ENCODE data around the gene RPL41. TPM values are rescaled to one million over a fixed set of nuclear protein-coding genes. Genes with fewer than 3 reads are reported as not detected.

RPL41 gene
- total and polyA plus RNA-seq, 9 of the 15 experiments (the other 6 are each of a cell fraction or from before 2014, with no cell fraction given), result 3,403 to 11,276 (median 5,604) TPM

DNA sequence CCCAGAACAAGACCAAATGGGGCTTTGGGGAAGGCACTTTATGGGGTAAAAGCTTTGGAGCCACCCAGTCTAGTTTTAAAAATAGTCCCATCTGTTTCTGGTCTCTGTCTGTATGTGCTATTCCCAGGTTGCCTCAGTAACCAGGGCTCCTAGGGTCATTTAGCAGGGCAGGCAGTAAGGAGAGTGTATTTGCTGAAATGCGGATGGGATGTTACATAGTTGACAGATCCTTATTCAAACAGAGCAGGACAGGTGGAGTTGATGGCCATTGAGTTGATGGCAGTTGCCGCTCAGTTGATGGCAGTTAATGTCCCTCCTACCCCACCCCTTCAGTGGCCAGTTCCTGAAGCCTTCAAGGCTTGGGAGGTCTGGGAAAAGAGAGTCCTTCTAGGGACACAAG is 6.2 kb downstream of the RPL41 start (continued):
- TF ChIP-seq, protein P1, sequence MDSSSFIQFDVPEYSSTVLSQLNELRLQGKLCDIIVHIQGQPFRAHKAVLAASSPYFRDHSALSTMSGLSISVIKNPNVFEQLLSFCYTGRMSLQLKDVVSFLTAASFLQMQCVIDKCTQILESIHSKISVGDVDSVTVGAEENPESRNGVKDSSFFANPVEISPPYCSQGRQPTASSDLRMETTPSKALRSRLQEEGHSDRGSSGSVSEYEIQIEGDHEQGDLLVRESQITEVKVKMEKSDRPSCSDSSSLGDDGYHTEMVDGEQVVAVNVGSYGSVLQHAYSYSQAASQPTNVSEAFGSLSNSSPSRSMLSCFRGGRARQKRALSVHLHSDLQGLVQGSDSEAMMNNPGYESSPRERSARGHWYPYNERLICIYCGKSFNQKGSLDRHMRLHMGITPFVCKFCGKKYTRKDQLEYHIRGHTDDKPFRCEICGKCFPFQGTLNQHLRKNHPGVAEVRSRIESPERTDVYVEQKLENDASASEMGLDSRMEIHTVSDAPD (CRISPR knock-in tag; IDR thresholded peaks at IDR 0.05), result no peak

DNA sequence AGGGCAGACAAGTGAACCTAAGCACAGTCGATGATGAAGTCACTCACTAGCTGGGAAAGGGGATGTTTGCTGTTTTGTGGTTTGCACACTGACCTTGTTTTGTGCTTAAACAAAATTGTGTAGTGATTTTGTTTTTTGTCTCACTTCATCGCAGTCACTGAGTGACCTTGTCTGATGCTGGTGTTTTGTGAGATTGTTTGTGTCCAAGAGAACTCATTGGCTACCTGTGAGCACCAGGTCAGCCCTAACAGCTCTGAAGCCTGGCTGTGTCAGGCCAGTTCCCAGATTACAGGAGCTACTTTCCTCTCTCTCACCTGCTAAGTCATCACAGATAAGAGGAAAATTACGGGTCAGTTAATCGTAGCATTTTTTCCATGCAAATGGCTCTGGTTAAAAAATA is 7.7 kb downstream of the RPL41 start:
- peaks cover 5% of the 10 kb centered on the region; the same call in 1 of the 2 replicates for H4K20me1 ChIP-seq (replicated peaks; ENCODE audit: control insufficient read depth, insufficient read depth, low read length)
- TF ChIP-seq SOX6 (IDR thresholded peaks at IDR 0.05), result peak; percentile 23; the same call in 1 of the 2 replicates
- TF ChIP-seq NFIC (IDR thresholded peaks at IDR 0.05), result no peak
- TF ChIP-seq, protein P2, sequence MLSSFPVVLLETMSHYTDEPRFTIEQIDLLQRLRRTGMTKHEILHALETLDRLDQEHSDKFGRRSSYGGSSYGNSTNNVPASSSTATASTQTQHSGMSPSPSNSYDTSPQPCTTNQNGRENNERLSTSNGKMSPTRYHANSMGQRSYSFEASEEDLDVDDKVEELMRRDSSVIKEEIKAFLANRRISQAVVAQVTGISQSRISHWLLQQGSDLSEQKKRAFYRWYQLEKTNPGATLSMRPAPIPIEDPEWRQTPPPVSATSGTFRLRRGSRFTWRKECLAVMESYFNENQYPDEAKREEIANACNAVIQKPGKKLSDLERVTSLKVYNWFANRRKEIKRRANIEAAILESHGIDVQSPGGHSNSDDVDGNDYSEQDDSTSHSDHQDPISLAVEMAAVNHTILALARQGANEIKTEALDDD (IDR thresholded peaks at IDR 0.05), result peak; percentile 57
- TF ChIP-seq, protein P3, sequence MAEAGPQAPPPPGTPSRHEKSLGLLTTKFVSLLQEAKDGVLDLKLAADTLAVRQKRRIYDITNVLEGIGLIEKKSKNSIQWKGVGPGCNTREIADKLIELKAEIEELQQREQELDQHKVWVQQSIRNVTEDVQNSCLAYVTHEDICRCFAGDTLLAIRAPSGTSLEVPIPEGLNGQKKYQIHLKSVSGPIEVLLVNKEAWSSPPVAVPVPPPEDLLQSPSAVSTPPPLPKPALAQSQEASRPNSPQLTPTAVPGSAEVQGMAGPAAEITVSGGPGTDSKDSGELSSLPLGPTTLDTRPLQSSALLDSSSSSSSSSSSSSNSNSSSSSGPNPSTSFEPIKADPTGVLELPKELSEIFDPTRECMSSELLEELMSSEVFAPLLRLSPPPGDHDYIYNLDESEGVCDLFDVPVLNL (CRISPR knock-in tag; IDR thresholded peaks at IDR 0.05; ENCODE audit: low read depth), result no peak
- peak; percentile 57 for TF ChIP-seq DPF2 (IDR thresholded peaks at IDR 0.05)
- TF ChIP-seq ZNF316 (IDR thresholded peaks at IDR 0.05), result peak; percentile 35; the same call in 1 of the 2 replicates
- TF ChIP-seq ZEB2 (IDR thresholded peaks at IDR 0.05), result peak; percentile 73; the same call in 1 of the 2 replicates
- TF ChIP-seq FOXA3 (CRISPR knock-in tag; conservative IDR thresholded peaks at IDR 0.05 in 1 of 2, IDR thresholded peaks at IDR 0.05 in 1 of 2), result peak; percentile 50 to 63; a peak in 2 of 4 replicates
- TF ChIP-seq, protein P4, sequence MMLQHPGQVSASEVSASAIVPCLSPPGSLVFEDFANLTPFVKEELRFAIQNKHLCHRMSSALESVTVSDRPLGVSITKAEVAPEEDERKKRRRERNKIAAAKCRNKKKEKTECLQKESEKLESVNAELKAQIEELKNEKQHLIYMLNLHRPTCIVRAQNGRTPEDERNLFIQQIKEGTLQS (IDR thresholded peaks at IDR 0.05), result peak; percentile 39; the same call in 1 of the 2 replicates
- TF ChIP-seq, protein P4 (CRISPR knock-in tag; conservative IDR thresholded peaks at IDR 0.05), result no peak
- peak; percentile 69 for TF ChIP-seq CTBP1 (IDR thresholded peaks at IDR 0.05; ENCODE audit: borderline replicate concordance)
- TF ChIP-seq, protein P5, sequence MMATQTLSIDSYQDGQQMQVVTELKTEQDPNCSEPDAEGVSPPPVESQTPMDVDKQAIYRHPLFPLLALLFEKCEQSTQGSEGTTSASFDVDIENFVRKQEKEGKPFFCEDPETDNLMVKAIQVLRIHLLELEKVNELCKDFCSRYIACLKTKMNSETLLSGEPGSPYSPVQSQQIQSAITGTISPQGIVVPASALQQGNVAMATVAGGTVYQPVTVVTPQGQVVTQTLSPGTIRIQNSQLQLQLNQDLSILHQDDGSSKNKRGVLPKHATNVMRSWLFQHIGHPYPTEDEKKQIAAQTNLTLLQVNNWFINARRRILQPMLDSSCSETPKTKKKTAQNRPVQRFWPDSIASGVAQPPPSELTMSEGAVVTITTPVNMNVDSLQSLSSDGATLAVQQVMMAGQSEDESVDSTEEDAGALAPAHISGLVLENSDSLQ (IDR thresholded peaks at IDR 0.05), result 0 out of 2 replicates have a peak, but pooled peaks have one; percentile 25
- TF ChIP-seq, protein P6, sequence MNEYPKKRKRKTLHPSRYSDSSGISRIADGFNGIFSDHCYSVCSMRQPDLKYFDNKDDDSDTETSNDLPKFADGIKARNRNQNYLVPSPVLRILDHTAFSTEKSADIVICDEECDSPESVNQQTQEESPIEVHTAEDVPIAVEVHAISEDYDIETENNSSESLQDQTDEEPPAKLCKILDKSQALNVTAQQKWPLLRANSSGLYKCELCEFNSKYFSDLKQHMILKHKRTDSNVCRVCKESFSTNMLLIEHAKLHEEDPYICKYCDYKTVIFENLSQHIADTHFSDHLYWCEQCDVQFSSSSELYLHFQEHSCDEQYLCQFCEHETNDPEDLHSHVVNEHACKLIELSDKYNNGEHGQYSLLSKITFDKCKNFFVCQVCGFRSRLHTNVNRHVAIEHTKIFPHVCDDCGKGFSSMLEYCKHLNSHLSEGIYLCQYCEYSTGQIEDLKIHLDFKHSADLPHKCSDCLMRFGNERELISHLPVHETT (CRISPR knock-in tag; conservative IDR thresholded peaks at IDR 0.05 in 1 of 2, IDR thresholded peaks at IDR 0.05 in 1 of 2), result no peak

More for the DNA sequence above, 7.7 kb downstream of the RPL41 start:
- no peaks in the 10 kb centered on the region for H3K27me3 ChIP-seq (ENCODE audit: control insufficient read depth in 2 of 2, insufficient read depth in 2 of 2, low read length in 2 of 2)
- FAIRE-seq (no peak), ATAC-seq (no peak), DNase-seq (ENCODE audit: extremely low read depth in 1 of 4, low spot score in 3 of 4) (peak in 1 of 4 experiments; percentile 65)
- peak overlapping the region; percentile 36; the same call in 1 of the 2 replicates for H3K4me2 ChIP-seq (ENCODE audit: insufficient read depth, low read length)
- H3K79me2 ChIP-seq (ENCODE audit: control insufficient read depth, insufficient read depth, low read length), result peaks cover 20% of the 10 kb centered on the region
- peaks cover 16% of the 10 kb centered on the region; the same call in 2 of the 3 replicates for H3K36me3 ChIP-seq (ENCODE audit: control insufficient read depth, insufficient read depth, low read length)
- intact Hi-C loops (cut with micrococcal nuclease) (no loop called here), in situ Hi-C loops (cut with MboI) (loop anchor here (10.0 kb wide), 1 partner anchor 341 kb away; the partner anchor contains the start of gene SPRYD4)
- peak overlapping the region; percentile 41 for H3K27ac ChIP-seq (ENCODE audit: extremely low read depth, low read depth, low read length)
- H3K4me3 ChIP-seq, result no peak overlapping the region
- peaks cover 24 to 48% of the 10 kb centered on the region in 2 experiments for H3K4me1 ChIP-seq (replicated peaks in 1 of 2; ENCODE audit: control insufficient read depth in 2 of 2, insufficient read depth in 2 of 2, low read length in 2 of 2)
- WGBS (ENCODE audit: insufficient coverage, low coverage, missing lambda C conversion rate), result 2% methylated on average over 4 of the region's 4 CpGs
- H2AFZ ChIP-seq (ENCODE audit: low read depth, low read length), result no peak overlapping the region
- no peaks in the 10 kb centered on the region for H3K9me3 ChIP-seq (replicated peaks; ENCODE audit: control insufficient read depth, insufficient read depth, low read depth, low read length)
- H3K9me1 ChIP-seq (ENCODE audit: control insufficient read depth, insufficient read depth, low read length), result no peaks in the 10 kb centered on the region
- ChIA-PET POLR2A (interaction anchor here (0.6 to 1.8 kb wide), 7 partner anchors 19 to 337 kb away, joined by 3 to 7 read pairs (median 3); partner anchors contain the start of genes RNF41 and SMARCC2), CTCF (ENCODE audit: low intra/inter-chr PET ratio) (no interaction called here)
- peak overlapping the region; percentile 17 to 45; a peak in 2 of 4 replicates for H3K9ac ChIP-seq (ENCODE audit: insufficient read depth in 1 of 2, low read depth in 2 of 2, low read length in 2 of 2)
- no TSS peak for BruUV-seq (replicated peaks)

Measured in K562 (cell line).